Astrocyte (in vitro differentiated cells and primary cell): ENCODE measurements around the gene MGMT. TPM values are rescaled to one million over a fixed set of nuclear protein-coding genes. Genes with fewer than 3 reads are reported as not detected.

Source experiments
- DNase-seq: peaks from one replicate; pipeline ENCODE4 v3.0.0-alpha.2; 2010; ENCODE audit warnings: low read depth
- FAIRE-seq: peaks from 2 replicates; lab custom pipeline; 2011; peaks lifted over from hg19 to GRCh38; lab: Jason Lieb, UNC
- H2AFZ ChIP-seq: 2 replicates; pipeline ENCODE4 v1.6.0; 2012; ENCODE audit warnings: low read depth, low read length, inconsistent platforms
- H3K27ac ChIP-seq: 2 replicates; pipeline ENCODE4 v1.5.1; 2011; ENCODE audit warnings: low read depth, low read length, inconsistent platforms
- H3K27me3 ChIP-seq: 2 replicates; pipeline ENCODE4 v1.6.0; 2011; ENCODE audit warnings: low read length, inconsistent platforms; ENCODE audit not compliant: insufficient read depth
- H3K36me3 ChIP-seq: 2 replicates; pipeline ENCODE4 v1.5.1; 2011; ENCODE audit warnings: low read length, inconsistent platforms; ENCODE audit not compliant: insufficient read depth
- H3K4me1 ChIP-seq: 2 replicates; pipeline ENCODE4 v1.5.1; 2011; ENCODE audit warnings: low read length, inconsistent platforms; ENCODE audit not compliant: insufficient read depth
- H3K4me2 ChIP-seq: 2 replicates; pipeline ENCODE4 v1.6.0; 2012; ENCODE audit warnings: low read length, inconsistent platforms
- H3K4me3 ChIP-seq: 2 replicates; pipeline ENCODE4 v1.5.1; 2011; ENCODE audit warnings: low read depth, mild to moderate bottlenecking, low read length, inconsistent platforms; ENCODE audit not compliant: insufficient read depth
- H3K79me2 ChIP-seq: 2 replicates; pipeline ENCODE4 v1.6.0; 2012; ENCODE audit warnings: mild to moderate bottlenecking, low read length, inconsistent platforms; ENCODE audit not compliant: insufficient read depth
- H3K9ac ChIP-seq: 2 replicates; pipeline ENCODE4 v1.6.0; 2012; ENCODE audit warnings: mild to moderate bottlenecking, low read length, inconsistent platforms
- H3K9me3 ChIP-seq: 2 replicates; pipeline ENCODE4 v1.5.1; 2012; ENCODE audit warnings: low read depth, mild to moderate bottlenecking, low read length, inconsistent platforms; ENCODE audit not compliant: insufficient read depth
- H4K20me1 ChIP-seq: 2 replicates; pipeline ENCODE4 v1.6.0; 2012; ENCODE audit warnings: low read length, inconsistent platforms; ENCODE audit not compliant: insufficient read depth
- H3K27ac Mint-ChIP-seq: one replicate; pipeline ENCODE4 v1.8.0; 2021; ENCODE audit warnings: mild to moderate bottlenecking, mixed read lengths; ENCODE audit not compliant: unreplicated experiment
- H3K27me3 Mint-ChIP-seq: one replicate; pipeline ENCODE4 v1.8.0; 2021; ENCODE audit warnings: low read depth, mixed read lengths; ENCODE audit not compliant: unreplicated experiment
- H3K36me3 Mint-ChIP-seq: one replicate; pipeline ENCODE4 v1.8.0; 2021; ENCODE audit warnings: low read depth, mixed read lengths; ENCODE audit not compliant: unreplicated experiment
- H3K4me1 Mint-ChIP-seq: one replicate; pipeline ENCODE4 v1.8.0; 2021; ENCODE audit warnings: low read depth, mixed read lengths; ENCODE audit not compliant: unreplicated experiment
- H3K4me3 Mint-ChIP-seq: one replicate; pipeline ENCODE4 v1.8.0; 2021; ENCODE audit warnings: mild to moderate bottlenecking, moderate library complexity, mixed read lengths; ENCODE audit not compliant: unreplicated experiment
- H3K9me3 Mint-ChIP-seq: one replicate; pipeline ENCODE4 v1.8.0; 2021; ENCODE audit warnings: mild to moderate bottlenecking, mixed read lengths; ENCODE audit not compliant: unreplicated experiment
- EZH2 ChIP-seq: IDR thresholded peaks from 2 replicates; pipeline ENCODE4 v1.6.1; 2012; ENCODE audit warnings: mild to moderate bottlenecking, low read length, inconsistent platforms; ENCODE audit not compliant: insufficient read depth
- total RNA-seq: library from RNA; stranded (reverse); gene quantifications from 2 replicates; pipeline ENCODE4 v1.2.1, GENCODE V29; 2021
- TF ChIP-seq, protein P1 (sequence below): IDR thresholded peaks from 2 replicates; pipeline ENCODE4 v1.5.1; 2011; ENCODE audit warnings: low read depth, mild to moderate bottlenecking, inconsistent platforms, low read length, moderate library complexity; ENCODE audit not compliant: insufficient read depth

Gene MGMT
- total RNA-seq, 1 donor from 2014 or later, result 9.5 TPM

GRCh38 chr10:129418496-129419225 lies 48.4 kb upstream of the MGMT start:
- peaks cover 5% of the 10 kb centered on the region for H3K4me1 Mint-ChIP-seq
- no peak overlapping the region for H3K27ac Mint-ChIP-seq
- FAIRE-seq, result no peak

DNA sequence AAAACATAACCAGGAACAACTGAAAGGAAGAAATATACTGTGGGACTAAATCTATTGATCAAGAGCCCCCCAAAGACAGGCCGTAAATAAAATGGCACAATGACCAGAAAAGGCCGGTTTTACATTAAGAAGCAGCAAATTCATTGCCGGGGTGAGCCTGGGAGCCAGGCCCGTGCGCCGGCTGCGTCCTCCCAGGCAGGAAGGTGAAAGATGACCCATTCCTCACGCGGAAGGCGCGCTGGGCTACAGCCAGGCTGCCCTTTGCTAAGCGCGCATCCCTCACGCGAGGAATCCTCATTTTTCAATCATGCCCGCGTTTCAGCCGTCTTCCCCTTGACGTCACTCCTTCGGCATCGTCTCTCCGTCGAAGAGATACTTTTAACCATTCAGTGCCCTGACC lies 47.6 kb upstream of the MGMT start:
- H3K27ac ChIP-seq, result no peak overlapping the region
- Mint-ChIP-seq H3K36me3 (no peaks in the 10 kb centered on the region), H3K4me3 (no peak overlapping the region), H3K27ac (no peak overlapping the region), H3K9me3 (no peaks in the 10 kb centered on the region), H3K27me3 (peaks cover 30% of the 10 kb centered on the region), H3K4me1 (peaks cover 5% of the 10 kb centered on the region)
- H4K20me1 ChIP-seq, result no peaks in the 10 kb centered on the region
- no peaks in the 10 kb centered on the region for H3K79me2 ChIP-seq
- no peak overlapping the region for H3K4me3 ChIP-seq
- no peaks in the 10 kb centered on the region for H3K27me3 ChIP-seq
- no peak for DNase-seq
- no peak for FAIRE-seq
- no peaks in the 10 kb centered on the region for H3K36me3 ChIP-seq
- no peak overlapping the region for H2AFZ ChIP-seq
- no peak overlapping the region for H3K4me2 ChIP-seq
- no peaks in the 10 kb centered on the region for H3K4me1 ChIP-seq
- H3K9me3 ChIP-seq, result peaks cover 9% of the 10 kb centered on the region
- H3K9ac ChIP-seq, result no peak overlapping the region
- no peak for TF ChIP-seq EZH2
- TF ChIP-seq, protein P1, sequence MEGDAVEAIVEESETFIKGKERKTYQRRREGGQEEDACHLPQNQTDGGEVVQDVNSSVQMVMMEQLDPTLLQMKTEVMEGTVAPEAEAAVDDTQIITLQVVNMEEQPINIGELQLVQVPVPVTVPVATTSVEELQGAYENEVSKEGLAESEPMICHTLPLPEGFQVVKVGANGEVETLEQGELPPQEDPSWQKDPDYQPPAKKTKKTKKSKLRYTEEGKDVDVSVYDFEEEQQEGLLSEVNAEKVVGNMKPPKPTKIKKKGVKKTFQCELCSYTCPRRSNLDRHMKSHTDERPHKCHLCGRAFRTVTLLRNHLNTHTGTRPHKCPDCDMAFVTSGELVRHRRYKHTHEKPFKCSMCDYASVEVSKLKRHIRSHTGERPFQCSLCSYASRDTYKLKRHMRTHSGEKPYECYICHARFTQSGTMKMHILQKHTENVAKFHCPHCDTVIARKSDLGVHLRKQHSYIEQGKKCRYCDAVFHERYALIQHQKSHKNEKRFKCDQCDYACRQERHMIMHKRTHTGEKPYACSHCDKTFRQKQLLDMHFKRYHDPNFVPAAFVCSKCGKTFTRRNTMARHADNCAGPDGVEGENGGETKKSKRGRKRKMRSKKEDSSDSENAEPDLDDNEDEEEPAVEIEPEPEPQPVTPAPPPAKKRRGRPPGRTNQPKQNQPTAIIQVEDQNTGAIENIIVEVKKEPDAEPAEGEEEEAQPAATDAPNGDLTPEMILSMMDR, result no peak

More at GRCh38 chr10:129418496-129419225, 48.4 kb upstream of the MGMT start:
- Histone ChIP-seq H3K4me1 (no peaks in the 10 kb centered on the region), H3K79me2 (no peaks in the 10 kb centered on the region), H3K27ac (no peak overlapping the region), H3K27me3 (no peaks in the 10 kb centered on the region), H3K9me3 (peaks cover 9% of the 10 kb centered on the region), H3K36me3 (no peaks in the 10 kb centered on the region), H4K20me1 (no peaks in the 10 kb centered on the region), H2AFZ (no peak overlapping the region), H3K4me3 (no peak overlapping the region), H3K9ac (no peak overlapping the region), H3K4me2 (no peak overlapping the region)
- Mint-ChIP-seq H3K27me3 (peaks cover 35% of the 10 kb centered on the region), H3K9me3 (no peaks in the 10 kb centered on the region), H3K36me3 (no peaks in the 10 kb centered on the region), H3K4me3 (no peak overlapping the region)
- DNase-seq, result no peak
- TF ChIP-seq EZH2, result no peak
- TF ChIP-seq, protein P1, result no peak

DNA sequence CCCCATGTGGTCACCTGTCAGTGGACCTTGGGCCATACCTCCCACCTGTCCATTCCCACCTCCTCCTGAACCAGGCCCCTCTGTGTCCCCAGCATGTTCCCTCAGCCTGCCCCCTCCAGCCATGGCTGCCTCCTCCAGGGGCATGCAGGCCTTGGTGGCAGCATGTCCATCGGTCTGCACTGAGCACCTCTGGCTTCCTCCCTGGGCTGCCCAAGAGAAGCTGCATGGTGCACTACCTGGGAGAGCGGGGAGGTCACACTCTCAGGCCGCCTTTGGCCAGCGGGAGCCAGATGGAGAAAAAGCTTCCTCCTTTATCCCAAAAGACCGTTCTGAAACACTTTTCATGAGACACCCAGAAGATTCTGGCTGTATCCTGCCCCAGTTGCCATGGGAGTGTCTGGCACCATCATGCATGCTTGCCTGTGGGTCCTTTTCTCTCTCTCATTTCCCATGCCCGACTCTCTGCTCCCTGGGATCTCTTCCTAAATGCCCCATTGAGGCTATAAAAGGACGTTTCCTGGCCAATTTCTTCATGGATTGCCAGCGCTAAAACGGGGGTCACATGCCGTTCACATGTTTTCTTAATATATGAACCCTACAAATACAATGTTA lies 45.5 kb upstream of the MGMT start:
- H3K9ac ChIP-seq, result no peak overlapping the region
- H3K27me3 Mint-ChIP-seq, result peaks cover 21% of the 10 kb centered on the region
- DNase-seq, result no peak
- H3K4me2 ChIP-seq, result no peak overlapping the region
- no peaks in the 10 kb centered on the region for H3K9me3 Mint-ChIP-seq
- FAIRE-seq, result no peak
- H3K27ac ChIP-seq, result no peak overlapping the region
- no peak overlapping the region for H3K4me3 Mint-ChIP-seq
- H3K9me3 ChIP-seq, result peaks cover 9% of the 10 kb centered on the region
- no peaks in the 10 kb centered on the region for H4K20me1 ChIP-seq
- no peaks in the 10 kb centered on the region for H3K79me2 ChIP-seq
- no peak overlapping the region for H2AFZ ChIP-seq
- no peaks in the 10 kb centered on the region for H3K27me3 ChIP-seq
- H3K4me3 ChIP-seq, result no peak overlapping the region
- H3K27ac Mint-ChIP-seq, result no peak overlapping the region
- no peaks in the 10 kb centered on the region for H3K36me3 Mint-ChIP-seq
- H3K36me3 ChIP-seq, result no peaks in the 10 kb centered on the region
- H3K4me1 Mint-ChIP-seq, result peaks cover 5% of the 10 kb centered on the region
- H3K4me1 ChIP-seq, result no peaks in the 10 kb centered on the region
- no peak for TF ChIP-seq EZH2
- TF ChIP-seq, protein P1, result no peak
